Caco-2 (cell line): Measurements from ENCODE around the gene ARHGAP18. TPM values are rescaled to one million over a fixed set of nuclear protein-coding genes. Genes with fewer than 3 reads are reported as not detected.

ENCODE experiments used
- BruUV-seq: library from RNA; stranded (reverse); fragments of 400-500 nt; replicated peaks from 2 replicates; lab custom pipeline; 2021; lab: Mats Ljungman, UMichigan
- CTCF ChIA-PET: fragments of 300-600 bp; sonication (Branson Sonifier 250); formaldehyde crosslinking; loops from one replicate; lab custom pipeline; 2022; ENCODE audit warnings: antibody characterized with exemption; lab: Charles Lee
- POLR2A ChIA-PET: fragments of 300-600 bp; sonication (Branson Sonifier 250); formaldehyde crosslinking; loops from one replicate; lab custom pipeline; 2022; ENCODE audit warnings: antibody characterized with exemption; lab: Charles Lee
- DNase-seq, 2 experiments: peaks; one replicate each; pipeline versions ENCODE4 v3.0.0 to v3.0.0-alpha.2; 2020 to 2022
- H3K27me3 ChIP-seq: replicated peaks from 2 replicates; pipeline ENCODE4 v1.6.0; 2011; ENCODE audit warnings: low read length; ENCODE audit not compliant: control insufficient read depth, insufficient read depth
- H3K36me3 ChIP-seq: 2 replicates; pipeline ENCODE4 v1.5.1; 2011; ENCODE audit warnings: low read length; ENCODE audit not compliant: control insufficient read depth, insufficient read depth
- H3K4me1 ChIP-seq: fragments of 250-450 bp; sonication (Bioruptor Pico); 2 replicates; pipeline ENCODE4 v1.5.1; 2020; ENCODE audit warnings: mild to moderate bottlenecking
- H3K4me3 ChIP-seq: 2 replicates; pipeline ENCODE4 v1.5.1; 2011; ENCODE audit warnings: low read depth, mild to moderate bottlenecking, control low read depth, low read length
- H3K9me3 ChIP-seq: fragments of 250-450 bp; sonication (Bioruptor Pico); 2 replicates; pipeline ENCODE4 v1.5.1; 2020; ENCODE audit warnings: mild to moderate bottlenecking, moderate library complexity
- H3K27ac Mint-ChIP-seq: one replicate; pipeline ENCODE4 v1.8.0; 2022; ENCODE audit warnings: mixed read lengths; ENCODE audit not compliant: unreplicated experiment
- H3K27me3 Mint-ChIP-seq: one replicate; pipeline ENCODE4 v1.8.0; 2022; ENCODE audit warnings: mixed read lengths; ENCODE audit not compliant: insufficient read depth, unreplicated experiment
- H3K36me3 Mint-ChIP-seq: one replicate; pipeline ENCODE4 v1.8.0; 2022; ENCODE audit warnings: mild to moderate bottlenecking, mixed read lengths; ENCODE audit not compliant: insufficient read depth, unreplicated experiment
- H3K4me1 Mint-ChIP-seq: one replicate; pipeline ENCODE4 v1.8.0; 2022; ENCODE audit warnings: low read depth, mixed read lengths; ENCODE audit not compliant: unreplicated experiment
- H3K4me3 Mint-ChIP-seq: one replicate; pipeline ENCODE4 v1.8.0; 2022; ENCODE audit warnings: mild to moderate bottlenecking, moderate library complexity, mixed read lengths; ENCODE audit not compliant: unreplicated experiment
- H3K9me3 Mint-ChIP-seq: one replicate; pipeline ENCODE4 v1.8.0; 2022; ENCODE audit warnings: mixed read lengths; ENCODE audit not compliant: unreplicated experiment
- CTCF ChIP-seq, 2 experiments: fragments of 200-600 bp in 1 of 2; IDR thresholded peaks; 1 replicate in 1 of 2; 2 replicates in 1 of 2; pipeline versions ENCODE4 v1.5.1 to v1.8.0; 2011 to 2022; ENCODE audit warnings: antibody characterized with exemption in 1 of 2, control low read depth in 1 of 2, inconsistent platforms in 1 of 2, low read depth in 1 of 2, low read length in 1 of 2, mild to moderate bottlenecking in 1 of 2, moderate library complexity in 1 of 2; ENCODE audit not compliant: insufficient read depth in 1 of 2, severe bottlenecking in 1 of 2, unreplicated experiment in 1 of 2
- intact Hi-C: fragments of 100-400 bp; cut with micrococcal nuclease; formaldehyde crosslinking; loops from one replicate; pipeline ENCODE4 v1.10.0; 2022; ENCODE audit not compliant: unreplicated experiment
- total RNA-seq: library from RNA; stranded (reverse); gene quantifications from 2 replicates; pipeline ENCODE4 v1.2.3, GENCODE V29; 2022

ARHGAP18 gene
- total RNA-seq, 1 experiment from 2014 or later = 15.0 TPM

- H3K36me3 Mint-ChIP-seq = peaks cover 5% of the 10 kb centered on the region
- no peak overlapping the region for H3K27ac Mint-ChIP-seq
- H3K4me1 Mint-ChIP-seq = no peaks in the 10 kb centered on the region
- Histone ChIP-seq H3K4me3 (no peak overlapping the region), H3K9me3 (no peaks in the 10 kb centered on the region), H3K36me3 (no peaks in the 10 kb centered on the region), H3K27me3 (no peaks in the 10 kb centered on the region), H3K4me1 (no peaks in the 10 kb centered on the region)
- POLR2A ChIA-PET = no interaction called here
- H3K4me3 Mint-ChIP-seq = no peak overlapping the region
- no peak for DNase-seq
- TF ChIP-seq CTCF (IDR thresholded peaks at IDR 0.05; ENCODE audit: insufficient read depth in 1 of 2, low read depth in 1 of 2, low read length in 1 of 2, severe bottlenecking in 1 of 2, unreplicated experiment in 1 of 2) = no peak
- no TSS peak for BruUV-seq
- no peaks in the 10 kb centered on the region for H3K27me3 Mint-ChIP-seq
- H3K9me3 Mint-ChIP-seq = peaks cover 6% of the 10 kb centered on the region
- intact Hi-C loops = no loop called here
- CTCF ChIA-PET = no interaction called here
These were observed 81.7 kb downstream of the ARHGAP18 start for GRCh38 chr6:129628101-129628815.

- Mint-ChIP-seq H3K9me3 (peaks cover 6% of the 10 kb centered on the region), H3K27me3 (no peaks in the 10 kb centered on the region), H3K27ac (no peak overlapping the region), H3K36me3 (no peaks in the 10 kb centered on the region), H3K4me3 (no peak overlapping the region), H3K4me1 (no peaks in the 10 kb centered on the region)
- ChIA-PET POLR2A (no interaction called here), CTCF (no interaction called here)
- Histone ChIP-seq H3K4me3 (no peak overlapping the region), H3K9me3 (no peaks in the 10 kb centered on the region), H3K27me3 (no peaks in the 10 kb centered on the region), H3K36me3 (no peaks in the 10 kb centered on the region), H3K4me1 (no peaks in the 10 kb centered on the region)
- BruUV-seq = no TSS peak
- intact Hi-C loops = no loop called here
- DNase-seq = no peak
- no peak for TF ChIP-seq CTCF (IDR thresholded peaks at IDR 0.05; ENCODE audit: insufficient read depth in 1 of 2, low read depth in 1 of 2, low read length in 1 of 2, severe bottlenecking in 1 of 2, unreplicated experiment in 1 of 2)
These were observed 85.5 kb downstream of the ARHGAP18 start for GRCh38 chr6:129624488-129624887.

- no peaks in the 10 kb centered on the region for H3K27me3 ChIP-seq
- H3K36me3 ChIP-seq = no peaks in the 10 kb centered on the region
- no peaks in the 10 kb centered on the region for H3K4me1 ChIP-seq
- peaks cover 9% of the 10 kb centered on the region for H3K36me3 Mint-ChIP-seq
- peaks cover 16% of the 10 kb centered on the region for H3K9me3 Mint-ChIP-seq
- no peak overlapping the region for H3K4me3 Mint-ChIP-seq
- POLR2A ChIA-PET = no interaction called here
- no peak overlapping the region for H3K4me3 ChIP-seq
- intact Hi-C loops = no loop called here
- no peak for TF ChIP-seq CTCF (IDR thresholded peaks at IDR 0.05; ENCODE audit: insufficient read depth in 1 of 2, low read depth in 1 of 2, low read length in 1 of 2, severe bottlenecking in 1 of 2, unreplicated experiment in 1 of 2)
- no peak for DNase-seq
- H3K4me1 Mint-ChIP-seq = no peaks in the 10 kb centered on the region
- no peaks in the 10 kb centered on the region for H3K27me3 Mint-ChIP-seq
- BruUV-seq = no TSS peak
- CTCF ChIA-PET = no interaction called here
- no peaks in the 10 kb centered on the region for H3K9me3 ChIP-seq
- H3K27ac Mint-ChIP-seq = no peak overlapping the region
These were observed 86.8 kb downstream of the ARHGAP18 start for GRCh38 chr6:129623008-129623732.
